NCI-H2196 treated with DMSO at 0.1 percent for 48 hours (cell line): ENCODE data around the gene FAM174C.
"Not testable (repeated sequence)": the region's sequence is repeated elsewhere in the genome, so short reads cannot be mapped to it uniquely, and the experiment has no call there.

Source experiments
- DNase-seq: peaks from one replicate; lab custom pipeline; 2025; ENCODE audit not compliant: unreplicated experiment; lab: John Stamatoyannopoulos, UW

Gene FAM174C

GRCh38 chr19:1296575-1297271 lies 21.4 kb downstream of the FAM174C start:
- DNase-seq, result no peak

DNA sequence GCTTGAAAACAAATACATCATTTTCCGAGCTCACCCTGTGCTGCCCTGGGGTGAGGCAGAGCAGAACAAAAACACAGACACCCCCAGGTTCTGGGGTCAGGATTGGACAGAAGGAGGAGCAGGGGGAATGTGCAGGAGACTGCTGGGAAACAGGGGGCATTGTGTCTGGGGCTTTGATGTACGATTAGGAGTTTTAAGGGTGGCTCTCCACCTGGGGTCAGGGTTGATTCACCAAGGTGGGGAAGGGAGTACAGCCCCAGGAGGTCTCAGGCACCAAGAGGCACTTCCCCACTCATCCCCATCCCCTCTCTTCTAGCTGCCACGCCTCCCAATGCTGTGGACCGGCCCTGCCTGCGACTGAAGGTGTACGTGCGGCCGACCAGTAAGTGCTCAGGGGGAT lies 22.9 kb downstream of the FAM174C start:
- DNase-seq, result no peak

DNA sequence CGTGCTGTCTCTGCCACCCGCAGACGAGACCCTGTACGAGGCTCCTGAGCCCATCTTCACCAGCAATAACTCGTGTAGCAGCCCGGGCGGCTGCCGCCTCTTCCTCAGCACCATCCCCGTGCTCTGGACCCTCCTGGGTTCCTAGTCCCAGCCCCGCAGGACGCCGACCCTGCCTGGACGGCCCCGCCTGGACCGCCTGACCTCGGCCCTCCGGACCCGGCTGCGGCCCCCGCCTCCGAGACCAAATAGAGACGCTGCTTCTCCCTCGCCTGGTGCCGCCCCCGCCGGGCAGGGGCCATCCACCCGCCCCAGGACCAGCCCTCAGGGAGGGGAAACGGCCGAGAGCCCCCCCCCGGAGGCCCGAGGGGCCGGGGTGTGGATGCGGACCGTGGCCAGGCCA lies 24.5 kb downstream of the FAM174C start:
- no peak for DNase-seq

- no peak for DNase-seq
Measured at GRCh38 chr19:1300744-1301490, 25.6 kb downstream of the FAM174C start.

DNA sequence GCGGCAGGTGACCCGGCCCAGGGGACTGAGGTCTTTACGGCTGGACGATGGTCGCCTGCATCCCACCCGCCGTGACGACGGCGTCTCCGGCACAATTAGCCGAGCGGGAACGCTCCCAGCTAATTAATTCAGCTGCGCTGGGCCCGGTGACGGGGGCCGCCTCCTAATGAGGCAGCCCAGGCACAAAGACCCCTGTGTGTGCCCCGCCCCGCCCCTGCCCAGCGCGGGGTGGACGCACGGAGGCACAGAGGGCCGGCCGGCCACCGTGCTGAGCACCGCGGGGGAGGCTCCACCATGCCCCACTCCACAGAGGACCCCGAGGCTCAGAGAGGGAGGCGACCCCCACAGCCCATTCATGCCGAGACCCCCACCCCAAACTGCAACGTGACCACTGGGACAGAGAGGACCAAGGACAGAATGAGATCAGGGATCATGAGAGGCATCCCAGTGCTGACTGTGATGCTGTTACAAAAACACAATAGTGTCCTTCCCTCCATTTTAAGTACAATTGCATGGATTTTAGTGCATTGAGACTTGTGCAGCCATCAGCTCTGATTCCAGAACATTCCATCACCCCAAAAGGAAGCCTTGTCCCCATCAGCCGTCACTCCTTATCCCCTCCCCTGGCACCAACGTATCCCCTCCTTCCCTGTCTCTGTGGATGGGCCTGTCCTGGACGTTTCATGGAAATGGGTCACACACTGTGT lies 27.4 kb downstream of the FAM174C start:
- DNase-seq, result no peak

GRCh38 chr19:1304197-1304924 lies 29.0 kb downstream of the FAM174C start:
- DNase-seq, result no peak

- DNase-seq, result not testable (repeated sequence)
Measured at GRCh38 chr19:1305354-1305753, 30.0 kb downstream of the FAM174C start.

DNA sequence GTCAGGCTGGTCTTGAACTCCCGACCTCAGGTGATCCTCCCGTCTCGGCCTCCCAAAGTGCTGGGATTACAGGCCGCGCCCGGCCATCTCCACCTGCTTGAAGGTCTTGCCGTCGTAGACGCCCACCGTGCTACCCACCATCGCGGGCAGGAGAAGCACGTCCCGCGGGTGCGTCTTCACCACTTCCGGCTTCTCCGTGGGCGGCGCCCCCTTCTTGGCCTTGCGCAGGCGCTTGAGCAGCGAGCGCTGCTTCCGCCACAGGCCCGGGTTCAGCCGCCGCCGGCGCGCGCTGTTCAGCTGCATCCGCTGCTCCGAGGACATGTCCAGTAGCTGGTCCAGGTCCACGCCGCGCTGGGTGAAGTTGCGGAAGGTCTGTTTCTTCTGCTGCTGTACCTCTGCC lies 32.0 kb downstream of the FAM174C start:
- no peak for DNase-seq

GRCh38 chr19:1307755-1308303 lies 32.5 kb downstream of the FAM174C start:
- DNase-seq, result no peak

DNA sequence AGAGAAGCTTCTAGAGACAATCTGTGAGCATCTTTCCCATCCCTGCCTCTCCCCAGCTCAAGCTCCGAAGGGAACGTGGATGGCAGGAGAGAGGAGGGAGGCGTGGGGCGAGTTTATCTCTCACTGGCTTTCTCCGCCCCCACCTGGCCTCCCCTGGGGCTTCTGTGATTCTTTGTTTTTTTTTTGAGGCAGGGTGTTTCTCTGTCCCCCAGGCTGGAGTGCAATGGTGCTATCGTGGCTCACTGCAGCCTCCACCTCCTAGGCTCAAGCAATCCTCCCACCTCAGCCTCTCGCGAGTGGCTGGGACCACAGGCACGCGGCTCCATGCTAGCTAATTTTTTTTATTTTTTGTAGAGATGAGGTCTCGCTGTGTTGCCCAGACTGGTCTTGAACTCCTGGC lies 33.4 kb downstream of the FAM174C start:
- no peak for DNase-seq

GRCh38 chr19:1309977-1310852 lies 34.9 kb downstream of the FAM174C start:
- no peak for DNase-seq

- DNase-seq, result no peak
Measured at GRCh38 chr19:1310853-1311180, 35.5 kb downstream of the FAM174C start.

DNA sequence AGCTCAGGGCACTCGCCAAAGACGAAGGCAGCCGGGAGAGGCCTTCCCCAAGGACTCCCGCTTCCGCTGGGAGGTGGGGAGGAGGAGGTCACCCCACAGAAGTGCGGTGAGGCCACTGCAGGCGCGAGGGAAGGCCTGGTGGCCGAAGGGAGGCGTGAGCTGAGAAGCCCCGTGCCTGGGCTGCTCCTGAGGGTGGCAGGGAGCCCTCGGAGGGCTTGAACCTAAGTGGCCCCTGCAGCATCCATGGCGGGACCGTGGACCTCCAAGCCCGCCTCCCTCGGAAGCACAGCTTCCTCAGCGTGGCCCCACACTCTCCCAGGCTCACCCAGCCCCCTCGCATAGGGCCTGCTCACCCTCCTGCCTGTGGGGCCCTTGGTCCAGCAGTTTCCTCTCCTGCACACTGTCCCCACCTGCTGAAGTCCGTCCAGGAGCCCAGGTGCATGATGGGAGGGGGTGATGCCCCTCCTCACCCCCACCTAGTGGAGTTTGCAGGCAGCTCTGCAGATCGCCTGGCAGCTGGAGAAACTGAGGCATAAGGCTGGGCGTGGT lies 36.3 kb downstream of the FAM174C start:
- no peak for DNase-seq

GRCh38 chr19:1312767-1313694 lies 37.7 kb downstream of the FAM174C start:
- DNase-seq, result no peak

DNA sequence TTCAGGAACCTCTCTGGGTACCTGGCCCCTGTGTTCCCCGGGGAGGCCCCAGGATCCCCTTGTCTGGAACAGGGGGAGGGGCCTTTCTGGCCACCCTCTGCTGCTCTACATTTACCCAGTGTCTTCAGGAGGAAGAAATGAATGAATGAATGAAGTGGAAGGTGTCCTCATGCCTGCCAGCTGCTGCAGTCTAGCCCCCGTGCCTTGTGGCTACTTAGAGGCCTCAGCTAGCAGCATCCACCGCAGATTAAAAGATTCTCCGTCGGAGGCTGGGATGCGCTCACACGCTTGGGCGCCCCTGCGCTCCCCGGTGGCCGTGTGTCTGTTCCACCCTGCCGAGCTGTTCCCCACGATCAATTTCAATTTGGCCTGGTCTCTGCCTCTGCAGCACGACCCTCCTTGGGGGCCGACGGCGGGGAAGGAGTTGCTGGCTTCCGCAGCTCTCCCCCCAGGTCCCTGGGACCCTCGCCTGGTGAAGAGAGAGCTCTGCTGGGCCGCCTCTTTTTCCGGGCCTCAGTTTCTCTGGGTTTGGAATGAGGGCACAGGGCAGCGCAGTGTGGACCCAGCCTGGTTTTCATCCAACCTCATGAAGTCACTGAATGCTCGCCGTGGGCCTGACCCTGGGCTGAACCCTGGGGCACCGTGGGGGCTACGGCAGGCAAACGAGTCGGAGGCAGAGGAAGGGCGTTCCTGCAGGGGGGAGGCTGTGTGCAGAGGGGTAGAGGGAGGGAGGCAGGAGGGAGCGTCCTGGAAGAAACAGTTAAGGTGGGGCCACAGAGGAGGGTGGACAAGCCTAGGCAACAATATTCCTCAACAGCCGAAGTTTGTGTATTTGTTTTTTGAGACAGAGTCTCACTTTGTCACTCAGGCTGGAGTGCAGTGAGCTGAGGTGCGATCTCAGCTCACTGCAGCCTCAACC lies 38.6 kb downstream of the FAM174C start:
- DNase-seq, result no peak

- DNase-seq, result peak; percentile 18
Measured at GRCh38 chr19:1315470-1316166, 40.3 kb downstream of the FAM174C start.

DNA sequence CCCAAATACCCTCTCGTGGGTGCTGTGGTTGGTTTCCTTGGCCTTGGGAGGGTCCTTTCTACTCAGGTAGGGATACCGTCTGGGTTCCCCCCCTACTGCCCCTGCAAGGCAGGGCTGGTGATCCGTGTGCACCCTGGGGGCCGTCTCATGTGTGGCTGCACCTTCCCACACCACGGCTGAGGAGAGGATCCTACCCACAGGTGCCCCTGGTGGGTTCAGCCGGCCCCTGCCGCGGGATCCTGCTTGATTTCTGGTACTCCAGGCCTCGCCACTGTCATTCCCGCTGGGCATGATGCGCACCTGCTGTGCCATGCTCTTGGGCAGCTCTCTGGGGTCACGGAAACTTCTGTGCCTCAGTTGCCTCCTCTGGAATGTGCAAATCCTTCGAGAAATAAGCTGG lies 41.1 kb downstream of the FAM174C start:
- no peak for DNase-seq
